Activated CD8-positive, alpha-beta T cell treated with anti-CD3 and anti-CD28 coated beads for 36 hours (primary cell): ENCODE measurements around the gene PDIA5. TPM values are rescaled to one million over a fixed set of nuclear protein-coding genes. Genes with fewer than 3 reads are reported as not detected.

Experiments
- ATAC-seq: fragments of 200-7000 bp; cut with Tn5 transposase; one replicate; pipeline ENCODE4 v1.10.0; 2021; ENCODE audit warnings: mild to moderate bottlenecking, moderate library complexity
- CTCF ChIA-PET: fragments of 350-600 bp; sonication (Branson Sonifier 250); formaldehyde crosslinking; loops from one replicate; lab custom pipeline; 2021; ENCODE audit warnings: antibody characterized with exemption; lab: Charles Lee
- POLR2A ChIA-PET: fragments of 350-600 bp; sonication (Branson Sonifier 250); formaldehyde crosslinking; loops from one replicate; lab custom pipeline; 2021; ENCODE audit warnings: antibody characterized with exemption; lab: Charles Lee
- DNase-seq: peaks from one replicate; pipeline ENCODE4 v3.0.0-alpha.2; 2020
- H3K27ac Mint-ChIP-seq: one replicate; pipeline ENCODE4 v1.8.0; 2021; ENCODE audit warnings: mild to moderate bottlenecking, mixed read lengths
- H3K27me3 Mint-ChIP-seq: one replicate; pipeline ENCODE4 v1.8.0; 2021; ENCODE audit warnings: mixed read lengths
- H3K36me3 Mint-ChIP-seq: one replicate; pipeline ENCODE4 v1.8.0; 2021; ENCODE audit warnings: low read depth, mixed read lengths
- H3K4me1 Mint-ChIP-seq: one replicate; pipeline ENCODE4 v1.8.0; 2021; ENCODE audit warnings: low read depth, mixed read lengths
- H3K4me3 Mint-ChIP-seq: one replicate; pipeline ENCODE4 v1.8.0; 2021; ENCODE audit warnings: mild to moderate bottlenecking, moderate library complexity, mixed read lengths
- H3K9me3 Mint-ChIP-seq: one replicate; pipeline ENCODE4 v1.8.0; 2021; ENCODE audit warnings: mixed read lengths
- intact Hi-C: fragments of 100-400 bp; cut with micrococcal nuclease; formaldehyde crosslinking; loops from one replicate; pipeline ENCODE4 v1.10.0; 2022
- total RNA-seq, 2 experiments: library from RNA; stranded (reverse); gene quantifications; one replicate each; pipeline ENCODE4 v1.2.3, GENCODE V29; 2021
- TF ChIP-seq, protein P1 (sequence below): fragments of 200-600 bp; IDR thresholded peaks from one replicate; pipeline ENCODE4 v1.8.0; 2022; ENCODE audit warnings: antibody characterized with exemption, mild to moderate bottlenecking

Gene PDIA5
- total RNA-seq, 2 experiments from 2014 or later, result 17.9 to 19.0 TPM

DNA sequence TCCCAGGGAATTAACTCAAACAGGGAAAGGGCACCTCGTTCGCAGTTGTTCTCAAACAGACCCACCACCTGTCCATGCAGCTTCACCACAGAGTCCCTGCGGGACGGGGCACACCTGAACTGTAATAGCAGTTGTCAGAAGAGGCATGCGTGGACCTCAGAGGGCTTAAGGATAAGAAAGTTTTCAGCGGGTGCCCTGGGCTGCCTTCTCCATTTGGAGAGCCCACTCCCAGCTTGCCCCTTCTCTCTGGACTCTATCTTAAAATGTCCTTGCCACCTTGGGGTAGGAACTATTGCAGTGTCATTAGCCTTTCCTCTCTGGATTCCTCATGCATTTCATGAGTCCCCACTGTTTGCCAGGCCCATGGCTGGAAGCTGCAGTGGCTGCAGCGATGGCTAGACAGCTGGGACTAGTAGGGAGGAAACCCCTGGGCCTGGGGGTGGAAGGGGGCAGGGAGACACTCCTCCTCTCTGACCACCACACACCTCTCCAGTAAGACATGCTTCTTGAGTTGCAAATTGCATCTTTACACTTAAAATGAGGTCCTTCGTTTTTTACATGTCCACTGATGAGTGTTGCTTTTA is 33.5 kb downstream of the PDIA5 start:
- DNase-seq, result no peak
- H3K36me3 Mint-ChIP-seq, result peaks cover 24% of the 10 kb centered on the region
- no peak for ATAC-seq
- intact Hi-C loops, result no loop called here
- CTCF ChIA-PET, result no interaction called here
- H3K4me3 Mint-ChIP-seq, result no peak overlapping the region
- TF ChIP-seq, protein P1, sequence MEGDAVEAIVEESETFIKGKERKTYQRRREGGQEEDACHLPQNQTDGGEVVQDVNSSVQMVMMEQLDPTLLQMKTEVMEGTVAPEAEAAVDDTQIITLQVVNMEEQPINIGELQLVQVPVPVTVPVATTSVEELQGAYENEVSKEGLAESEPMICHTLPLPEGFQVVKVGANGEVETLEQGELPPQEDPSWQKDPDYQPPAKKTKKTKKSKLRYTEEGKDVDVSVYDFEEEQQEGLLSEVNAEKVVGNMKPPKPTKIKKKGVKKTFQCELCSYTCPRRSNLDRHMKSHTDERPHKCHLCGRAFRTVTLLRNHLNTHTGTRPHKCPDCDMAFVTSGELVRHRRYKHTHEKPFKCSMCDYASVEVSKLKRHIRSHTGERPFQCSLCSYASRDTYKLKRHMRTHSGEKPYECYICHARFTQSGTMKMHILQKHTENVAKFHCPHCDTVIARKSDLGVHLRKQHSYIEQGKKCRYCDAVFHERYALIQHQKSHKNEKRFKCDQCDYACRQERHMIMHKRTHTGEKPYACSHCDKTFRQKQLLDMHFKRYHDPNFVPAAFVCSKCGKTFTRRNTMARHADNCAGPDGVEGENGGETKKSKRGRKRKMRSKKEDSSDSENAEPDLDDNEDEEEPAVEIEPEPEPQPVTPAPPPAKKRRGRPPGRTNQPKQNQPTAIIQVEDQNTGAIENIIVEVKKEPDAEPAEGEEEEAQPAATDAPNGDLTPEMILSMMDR, result no peak
- POLR2A ChIA-PET, result no interaction called here
- no peaks in the 10 kb centered on the region for H3K4me1 Mint-ChIP-seq
- H3K27ac Mint-ChIP-seq, result no peak overlapping the region
- H3K9me3 Mint-ChIP-seq, result no peaks in the 10 kb centered on the region
- no peaks in the 10 kb centered on the region for H3K27me3 Mint-ChIP-seq

DNA sequence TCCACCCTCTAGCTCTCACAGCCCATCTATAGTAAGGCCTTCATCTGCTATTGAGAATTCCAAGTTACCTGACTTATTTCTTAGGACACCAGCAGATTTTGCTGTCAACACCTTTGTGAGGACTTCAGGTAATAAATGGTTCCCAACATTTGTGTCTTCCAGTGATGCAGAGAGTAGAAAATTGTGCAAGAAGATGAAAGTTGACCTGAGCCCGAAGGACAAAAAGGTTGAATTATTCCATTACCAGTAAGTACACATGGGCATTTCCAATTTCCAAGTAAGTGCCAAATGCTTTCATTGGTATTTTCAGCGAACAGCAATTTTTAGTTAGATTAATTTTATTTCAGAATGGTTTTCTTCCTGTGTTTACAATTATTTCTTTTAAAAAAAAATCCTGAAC is 35.4 kb downstream of the PDIA5 start:
- no peak for ATAC-seq
- POLR2A ChIA-PET, result no interaction called here
- Mint-ChIP-seq H3K27me3 (no peaks in the 10 kb centered on the region), H3K4me3 (no peak overlapping the region), H3K4me1 (no peaks in the 10 kb centered on the region), H3K27ac (no peak overlapping the region), H3K9me3 (no peaks in the 10 kb centered on the region), H3K36me3 (peaks cover 36% of the 10 kb centered on the region)
- intact Hi-C loops, result no loop called here
- TF ChIP-seq, protein P1, result no peak
- CTCF ChIA-PET, result interaction anchor here (1.3 kb wide), 1 partner anchor 12 kb away, joined by 3 read pairs; no protein-coding TSS in a partner anchor
- no peak for DNase-seq

DNA sequence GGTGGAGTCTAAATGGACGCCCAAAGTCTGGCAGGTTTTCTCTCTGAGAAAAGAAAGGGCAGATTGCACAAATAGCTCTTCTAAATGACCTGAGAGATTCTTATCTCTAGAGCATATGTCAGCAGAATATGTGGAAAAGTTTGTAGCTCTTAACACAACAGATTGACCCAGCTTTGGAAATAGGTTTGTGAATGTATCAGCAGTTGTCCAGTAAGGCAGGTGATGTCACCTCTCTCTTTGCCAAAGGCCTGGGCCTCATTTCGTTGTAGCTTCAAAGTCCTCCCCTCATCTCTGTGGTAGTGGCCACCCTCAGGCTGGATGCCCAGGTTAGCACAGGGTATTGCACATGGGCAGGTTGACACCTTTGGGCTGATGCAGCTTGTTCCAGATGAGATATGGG is 36.0 kb downstream of the PDIA5 start:
- ChIA-PET POLR2A (no interaction called here), CTCF (no interaction called here)
- H3K4me3 Mint-ChIP-seq, result no peak overlapping the region
- no peaks in the 10 kb centered on the region for H3K27me3 Mint-ChIP-seq
- H3K36me3 Mint-ChIP-seq, result peaks cover 37% of the 10 kb centered on the region
- H3K4me1 Mint-ChIP-seq, result no peaks in the 10 kb centered on the region
- no peak for DNase-seq
- H3K9me3 Mint-ChIP-seq, result no peaks in the 10 kb centered on the region
- TF ChIP-seq, protein P1, result no peak
- intact Hi-C loops, result no loop called here
- ATAC-seq, result no peak
- H3K27ac Mint-ChIP-seq, result no peak overlapping the region

DNA sequence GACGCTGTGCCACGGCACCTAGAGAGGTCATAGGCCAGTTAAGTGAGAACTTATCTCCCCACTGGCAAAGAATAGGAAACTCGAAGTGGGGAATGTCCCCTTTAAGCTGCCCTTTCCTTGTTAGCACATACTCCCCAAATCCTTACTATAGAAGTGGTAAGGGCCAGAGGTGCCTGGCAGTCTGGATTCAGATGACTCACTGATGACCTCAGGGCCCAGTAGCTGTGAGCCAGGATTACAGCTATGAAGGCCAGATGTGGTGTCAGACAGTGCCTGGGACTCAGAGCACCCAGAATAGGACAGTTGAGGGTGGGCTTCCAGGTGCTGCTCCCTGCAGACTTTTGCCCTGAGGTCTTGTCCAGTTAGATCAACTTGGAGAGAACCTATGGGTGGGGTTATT is 37.7 kb downstream of the PDIA5 start:
- CTCF ChIA-PET, result no interaction called here
- POLR2A ChIA-PET, result no interaction called here
- no peaks in the 10 kb centered on the region for H3K9me3 Mint-ChIP-seq
- no peak overlapping the region for H3K27ac Mint-ChIP-seq
- intact Hi-C loops, result no loop called here
- H3K36me3 Mint-ChIP-seq, result peaks cover 33% of the 10 kb centered on the region
- DNase-seq (no peak), ATAC-seq (no peak)
- no peaks in the 10 kb centered on the region for H3K4me1 Mint-ChIP-seq
- TF ChIP-seq, protein P1, result no peak
- H3K27me3 Mint-ChIP-seq, result no peaks in the 10 kb centered on the region
- H3K4me3 Mint-ChIP-seq, result no peak overlapping the region

DNA sequence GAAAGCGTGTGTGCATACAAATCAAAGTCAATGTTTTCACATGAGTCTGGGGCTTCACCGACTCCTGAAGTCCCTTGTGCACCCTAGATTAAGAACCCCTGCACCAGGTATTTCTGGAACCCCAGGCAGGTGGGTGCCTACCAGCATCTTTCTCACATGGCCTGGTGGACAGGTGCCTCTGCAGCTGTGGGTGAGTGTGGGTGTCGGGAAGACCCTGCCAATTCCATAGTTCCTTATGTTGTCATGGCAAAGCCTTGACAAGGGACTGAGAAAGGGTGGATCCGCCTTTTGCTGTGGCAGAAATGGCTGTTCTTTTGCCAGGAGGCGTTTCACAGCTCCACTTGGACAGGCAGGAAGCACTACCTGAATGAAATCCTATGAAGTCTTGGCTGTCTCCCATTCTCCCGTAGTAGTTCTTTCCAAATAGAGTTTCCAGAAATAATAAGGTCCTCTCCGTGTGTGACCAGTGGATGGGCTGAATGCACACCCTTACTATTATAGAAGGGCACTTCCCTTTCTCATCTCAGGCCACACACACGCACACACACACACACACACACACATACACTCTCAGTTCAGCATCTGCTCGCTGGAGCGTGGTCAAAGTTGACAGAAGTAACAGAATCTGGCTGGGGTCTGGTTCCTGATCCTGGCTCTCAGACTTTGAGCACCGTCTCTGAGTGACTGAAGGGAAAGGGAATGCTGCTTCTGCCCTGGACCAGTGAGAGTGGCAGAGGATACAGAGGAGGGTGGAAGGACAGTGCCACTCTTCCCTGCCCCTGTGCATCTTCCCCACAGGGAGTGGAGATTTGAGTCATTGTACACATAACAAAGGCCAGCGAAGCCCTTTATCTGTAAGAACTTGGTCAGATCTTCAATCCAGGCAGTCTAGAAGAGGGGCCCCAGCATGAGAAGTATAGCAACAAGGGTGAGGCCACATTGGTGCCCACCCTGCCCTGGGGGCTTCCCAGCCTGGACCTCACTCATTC is 38.7 kb downstream of the PDIA5 start:
- intact Hi-C loops, result no loop called here
- ATAC-seq (no peak), DNase-seq (no peak)
- Mint-ChIP-seq H3K9me3 (no peaks in the 10 kb centered on the region), H3K36me3 (peaks cover 38% of the 10 kb centered on the region), H3K4me1 (no peaks in the 10 kb centered on the region), H3K4me3 (no peak overlapping the region), H3K27ac (no peak overlapping the region), H3K27me3 (no peaks in the 10 kb centered on the region)
- CTCF ChIA-PET, result no interaction called here
- POLR2A ChIA-PET, result no interaction called here
- TF ChIP-seq, protein P1, result no peak
